SK-N-SH (cell line): ENCODE data around the gene HHLA2. TPM values are rescaled to one million over a fixed set of nuclear protein-coding genes. Genes with fewer than 3 reads are reported as not detected.
A peak's percentile ranks its signal among the peaks of the same experiment; 100 is the strongest.

Source experiments
- CTCF ChIA-PET: fragments of 300-600, 350-600 bp; formaldehyde crosslinking; extraction: SDS; loops from one replicate; lab custom pipeline; 2021; lab: Yijun Ruan, JAX
- POLR2A ChIA-PET: fragments of 350-600 bp; sonication (Branson Sonifier 250); formaldehyde crosslinking; extraction: SDS; loops from one replicate; lab custom pipeline; 2020; ENCODE audit warnings: antibody characterized with exemption, inconsistent platforms; lab: Yijun Ruan, JAX
- DNase-seq: peaks from one replicate; pipeline ENCODE4 v3.0.0; 2012
- H2AFZ ChIP-seq: fragments of 200-600 bp; sonication (generic); 2 replicates; pipeline ENCODE4 v1.8.1; 2016; ENCODE audit warnings: antibody characterized with exemption, mild to moderate bottlenecking, low read depth
- H3F3A ChIP-seq: fragments of 200-600 bp; sonication (generic); replicated peaks from 2 replicates; pipeline ENCODE3; 2016; ENCODE audit warnings: antibody characterized with exemption, mild to moderate bottlenecking; ENCODE audit not compliant: insufficient read depth
- H3K27ac ChIP-seq, 2 experiments: fragments of 200-500 bp in 1 of 2; fragments of 200-600 bp in 1 of 2; sonication (Bioruptor generic) in 1 of 2; sonication (generic), shearing (Covaris generic) in 1 of 2; 2 replicates each; pipeline versions ENCODE4 v1.5.1 to v1.6.1; 2014 to 2016; ENCODE audit warnings: low read depth in 2 of 2, inconsistent platforms in 1 of 2, low read length in 1 of 2, mild to moderate bottlenecking in 1 of 2, mixed read lengths in 1 of 2
- H3K27me3 ChIP-seq: fragments of 200-600 bp; sonication (generic), shearing (Covaris generic); 2 replicates; pipeline ENCODE4 v1.6.1; 2016; ENCODE audit warnings: mixed run types; ENCODE audit not compliant: insufficient read depth
- H3K36me3 ChIP-seq, 2 experiments: fragments of 200-500 bp in 1 of 2; fragments of 200-600 bp in 1 of 2; sonication (Bioruptor generic) in 1 of 2; sonication (generic) in 1 of 2; replicated peaks in 1 of 2; 2 replicates each; pipeline versions ENCODE3 to v1.5.1; 2014 to 2016; ENCODE audit warnings: low read length in 1 of 2, mild to moderate bottlenecking in 1 of 2; ENCODE audit not compliant: insufficient read depth in 2 of 2, control insufficient read depth in 1 of 2
- H3K4me1 ChIP-seq, 2 experiments: fragments of 200-500 bp in 1 of 2; fragments of 200-600 bp in 1 of 2; sonication (Bioruptor generic) in 1 of 2; sonication (generic), shearing (Covaris generic) in 1 of 2; 2 replicates each; pipeline versions ENCODE4 v1.5.1 to v1.6.1; 2014 to 2016; ENCODE audit warnings: low read depth in 1 of 2, low read length in 1 of 2, mixed run types in 1 of 2; ENCODE audit not compliant: insufficient read depth in 2 of 2, control insufficient read depth in 1 of 2
- H3K4me2 ChIP-seq: fragments of 200-600 bp; sonication (generic), shearing (Covaris generic); 2 replicates; pipeline ENCODE4 v1.6.1; 2017; ENCODE audit warnings: mixed run types
- H3K4me3 ChIP-seq, 2 experiments: fragments of 200-500 bp in 1 of 2; fragments of 200-600 bp in 1 of 2; sonication (Bioruptor generic) in 1 of 2; sonication (generic), shearing (Covaris generic) in 1 of 2; 2 replicates each; pipeline versions ENCODE4 v1.5.1 to v1.8.1; 2014 to 2016; ENCODE audit warnings: low read depth in 2 of 2, inconsistent platforms in 1 of 2, low read length in 1 of 2, mild to moderate bottlenecking in 1 of 2, mixed read lengths in 1 of 2, moderate library complexity in 1 of 2
- H3K79me2 ChIP-seq: fragments of 200-600 bp; sonication (generic); 2 replicates; pipeline ENCODE4 v1.8.1; 2017; ENCODE audit warnings: mild to moderate bottlenecking; ENCODE audit not compliant: insufficient read depth
- H3K9ac ChIP-seq: fragments of 200-600 bp; sonication (generic); 2 replicates; pipeline ENCODE4 v1.6.1; 2017; ENCODE audit warnings: mixed run types
- H3K9me2 ChIP-seq: fragments of 200-600 bp; sonication (generic); 2 replicates; pipeline ENCODE4 v1.6.1; 2017; ENCODE audit warnings: mixed run types
- H3K9me3 ChIP-seq: fragments of 200-600 bp; sonication (generic); 2 replicates; pipeline ENCODE4 v1.6.1; 2017; ENCODE audit warnings: mixed run types, mild to moderate bottlenecking, moderate library complexity
- H4K20me1 ChIP-seq: fragments of 200-600 bp; sonication (generic); 2 replicates; pipeline ENCODE4 v1.6.1; 2017; ENCODE audit warnings: mild to moderate bottlenecking, mixed run types; ENCODE audit not compliant: insufficient read depth
- CHD2 ChIP-seq: fragments of 150-350 bp; IDR thresholded peaks from 2 replicates; pipeline ENCODE4 v1.6.1; 2018; ENCODE audit warnings: low read length; ENCODE audit not compliant: partially characterized antibody
- EZH2phosphoT487 ChIP-seq: fragments of 200-600 bp; sonication (generic); IDR thresholded peaks from 2 replicates; pipeline ENCODE4 v1.6.1; 2017; ENCODE audit warnings: low read depth, mixed run types, mild to moderate bottlenecking, antibody characterized with exemption, moderate library complexity, borderline replicate concordance
- FOSL2 ChIP-seq: IDR thresholded peaks from 2 replicates; pipeline ENCODE4 v1.4.0; 2012; ENCODE audit warnings: low read depth, mild to moderate bottlenecking, moderate library complexity, borderline replicate concordance
- FOXM1 ChIP-seq: IDR thresholded peaks from 2 replicates; pipeline ENCODE4 v1.4.0; 2012; ENCODE audit warnings: low read depth, mild to moderate bottlenecking
- GATA2 ChIP-seq: sonication (generic); formaldehyde crosslinking; IDR thresholded peaks from 2 replicates; pipeline ENCODE4 v1.5.0; 2020; ENCODE audit warnings: mild to moderate bottlenecking, missing genetic modification reagents
- JUND ChIP-seq: IDR thresholded peaks from 2 replicates; pipeline ENCODE4 v1.4.0; 2012
- MEF2A ChIP-seq: IDR thresholded peaks from 2 replicates; pipeline ENCODE4 v1.4.0; 2012; ENCODE audit warnings: low read depth, borderline replicate concordance
- MXI1 ChIP-seq: IDR thresholded peaks from 2 replicates; pipeline ENCODE4 v1.6.1; 2012; ENCODE audit warnings: mild to moderate bottlenecking, low read depth, low read length, improper control_type of control experiment
- POLR2AphosphoS5 ChIP-seq: IDR thresholded peaks from 2 replicates; pipeline ENCODE4 v1.6.1; 2012; ENCODE audit warnings: low read depth, low read length
- RXRA ChIP-seq: IDR thresholded peaks from 2 replicates; pipeline ENCODE4 v1.4.0; 2012; ENCODE audit warnings: low read depth, mild to moderate bottlenecking, borderline replicate concordance
- SIN3A ChIP-seq: IDR thresholded peaks from 2 replicates; pipeline ENCODE4 v1.6.1; 2012; ENCODE audit warnings: low read depth, mild to moderate bottlenecking, low read length, moderate library complexity, borderline replicate concordance
- SMC3 ChIP-seq: IDR thresholded peaks from 2 replicates; pipeline ENCODE4 v1.6.1; 2012; ENCODE audit warnings: low read depth, low read length, improper control_type of control experiment
- TEAD4 ChIP-seq: IDR thresholded peaks from 2 replicates; pipeline ENCODE4 v1.4.0; 2012; ENCODE audit warnings: mild to moderate bottlenecking, borderline replicate concordance; ENCODE audit not compliant: insufficient read depth
- WGBS: methylation state at CpG from one replicate; pipeline ENCODE4 v1.1.6; 2017; ENCODE audit warnings: low lambda C conversion rate; 5-methylcytosine and 5-hydroxymethylcytosine counted together
- polyA plus RNA-seq, 3 experiments: library from polyadenylated mRNA; depleted of rRNA; stranded (reverse); fragments of >200 nt; gene quantifications; 2 replicates each; pipeline ENCODE4 v1.2.3, GENCODE V29; 2012
- TF ChIP-seq, protein P1 (sequence below): IDR thresholded peaks from 2 replicates; pipeline ENCODE4 v1.4.0; 2012; ENCODE audit warnings: low read depth, borderline replicate concordance
- TF ChIP-seq, protein P2 (sequence below): fragments of 150-350 bp; IDR thresholded peaks from 2 replicates; pipeline ENCODE4 v1.6.1; 2016; ENCODE audit warnings: mild to moderate bottlenecking, low read depth, low read length
- TF ChIP-seq, protein P3 (sequence below): fragments of 200-600 bp; sonication (generic); IDR thresholded peaks from 2 replicates; pipeline ENCODE4 v1.6.1; 2017; ENCODE audit warnings: antibody characterized with exemption, mild to moderate bottlenecking, moderate library complexity

The HHLA2 gene
- polyA plus RNA-seq, 1 of the 3 experiments (the other 2 are of a cell fraction) = not detected

DNA sequence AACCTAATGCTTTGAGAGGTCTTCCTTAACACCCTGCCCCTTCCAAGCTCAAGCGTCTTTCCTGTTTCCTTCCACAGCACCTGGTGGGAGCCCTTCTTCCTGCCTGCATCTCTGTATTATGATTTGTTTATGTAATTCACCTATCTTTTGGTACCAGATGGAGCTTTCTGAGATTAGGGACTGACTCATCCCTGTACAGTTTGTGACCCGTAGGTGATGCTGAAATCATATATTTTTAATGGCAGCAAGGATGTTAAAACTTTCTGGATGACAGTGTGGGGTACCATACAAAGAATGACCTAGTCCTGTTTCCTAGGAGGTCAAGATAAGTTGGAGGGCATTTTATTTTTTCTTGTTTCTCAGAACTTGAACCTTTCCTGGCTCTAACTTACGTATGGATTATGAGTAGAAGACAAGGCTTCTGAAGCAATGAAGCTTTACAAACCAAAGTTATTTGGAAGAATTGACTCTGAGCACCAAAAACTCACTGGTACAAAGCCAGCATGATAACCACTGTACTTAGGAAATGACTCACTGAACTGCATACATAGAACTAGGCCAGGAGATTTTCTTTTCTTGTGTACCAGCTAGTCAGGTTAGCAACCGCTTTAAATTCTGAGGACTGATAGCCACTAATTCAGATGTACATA lies 46.6 kb downstream of the HHLA2 start:
- H2AFZ ChIP-seq = no peak overlapping the region
- no peaks in the 10 kb centered on the region for H3K27me3 ChIP-seq
- H3K4me3 ChIP-seq = no peak overlapping the region
- no peak for TF ChIP-seq MXI1
- TF ChIP-seq FOSL2 = peak; percentile 23; the same call in 1 of the 2 replicates
- H3K79me2 ChIP-seq = no peaks in the 10 kb centered on the region
- WGBS = 62% methylated on average over 4 of the region's 4 CpGs
- H3K36me3 ChIP-seq = no peaks in the 10 kb centered on the region
- no peak overlapping the region for H3K9ac ChIP-seq
- H4K20me1 ChIP-seq = no peaks in the 10 kb centered on the region
- ChIA-PET CTCF (interaction anchor here (0.7 to 1.3 kb wide), 3 partner anchors 38 to 1107 kb away, joined by 3 read pairs; no protein-coding TSS in a partner anchor), POLR2A (no interaction called here)
- no peak overlapping the region for H3K27ac ChIP-seq
- H3F3A ChIP-seq = no peaks in the 10 kb centered on the region
- no peak overlapping the region for H3K4me2 ChIP-seq
- no peaks in the 10 kb centered on the region for H3K9me3 ChIP-seq
- no peaks in the 10 kb centered on the region for H3K4me1 ChIP-seq
- DNase-seq = no peak
- H3K9me2 ChIP-seq = no peaks in the 10 kb centered on the region

DNA sequence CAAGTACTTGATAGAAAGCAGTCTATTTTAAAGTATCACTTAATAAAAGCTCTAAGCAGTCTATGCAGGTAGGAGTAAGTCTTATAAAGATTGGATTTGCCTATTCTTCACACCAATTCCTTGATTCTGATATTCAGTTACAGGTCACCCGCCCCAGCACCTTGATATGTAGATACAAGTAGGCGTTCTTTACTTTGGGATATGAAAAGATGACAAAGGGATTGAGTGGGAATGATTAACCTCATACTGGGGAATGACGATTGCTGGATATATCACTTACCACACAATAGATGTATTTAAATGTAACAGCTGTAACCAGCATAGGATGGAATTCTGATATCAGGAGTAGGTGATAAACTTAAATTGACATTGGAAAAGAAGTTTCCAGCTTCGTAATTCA lies 47.1 kb downstream of the HHLA2 start:
- no peaks in the 10 kb centered on the region for H3K4me1 ChIP-seq
- H3K9ac ChIP-seq = no peak overlapping the region
- no peaks in the 10 kb centered on the region for H3K79me2 ChIP-seq
- H3K9me2 ChIP-seq = no peaks in the 10 kb centered on the region
- no peaks in the 10 kb centered on the region for H4K20me1 ChIP-seq
- WGBS = 68% methylated on average over 4 of the region's 4 CpGs
- H3F3A ChIP-seq = no peaks in the 10 kb centered on the region
- no peaks in the 10 kb centered on the region for H3K36me3 ChIP-seq
- DNase-seq = no peak
- no peak overlapping the region for H3K27ac ChIP-seq
- H3K27me3 ChIP-seq = no peaks in the 10 kb centered on the region
- CTCF ChIA-PET = interaction anchor here (0.7 to 1.3 kb wide), 3 partner anchors 38 to 1107 kb away, joined by 3 read pairs; no protein-coding TSS in a partner anchor
- POLR2A ChIA-PET = no interaction called here
- no peak for TF ChIP-seq SMC3
- TF ChIP-seq JUND = no peak
- no peak for TF ChIP-seq MXI1
- TF ChIP-seq, protein P1, sequence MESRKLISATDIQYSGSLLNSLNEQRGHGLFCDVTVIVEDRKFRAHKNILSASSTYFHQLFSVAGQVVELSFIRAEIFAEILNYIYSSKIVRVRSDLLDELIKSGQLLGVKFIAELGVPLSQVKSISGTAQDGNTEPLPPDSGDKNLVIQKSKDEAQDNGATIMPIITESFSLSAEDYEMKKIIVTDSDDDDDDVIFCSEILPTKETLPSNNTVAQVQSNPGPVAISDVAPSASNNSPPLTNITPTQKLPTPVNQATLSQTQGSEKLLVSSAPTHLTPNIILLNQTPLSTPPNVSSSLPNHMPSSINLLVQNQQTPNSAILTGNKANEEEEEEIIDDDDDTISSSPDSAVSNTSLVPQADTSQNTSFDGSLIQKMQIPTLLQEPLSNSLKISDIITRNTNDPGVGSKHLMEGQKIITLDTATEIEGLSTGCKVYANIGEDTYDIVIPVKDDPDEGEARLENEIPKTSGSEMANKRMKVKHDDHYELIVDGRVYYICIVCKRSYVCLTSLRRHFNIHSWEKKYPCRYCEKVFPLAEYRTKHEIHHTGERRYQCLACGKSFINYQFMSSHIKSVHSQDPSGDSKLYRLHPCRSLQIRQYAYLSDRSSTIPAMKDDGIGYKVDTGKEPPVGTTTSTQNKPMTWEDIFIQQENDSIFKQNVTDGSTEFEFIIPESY = no peak
- TF ChIP-seq FOXM1 = no peak
- TF ChIP-seq MEF2A = no peak
- TF ChIP-seq SIN3A = no peak
- TF ChIP-seq, protein P2, sequence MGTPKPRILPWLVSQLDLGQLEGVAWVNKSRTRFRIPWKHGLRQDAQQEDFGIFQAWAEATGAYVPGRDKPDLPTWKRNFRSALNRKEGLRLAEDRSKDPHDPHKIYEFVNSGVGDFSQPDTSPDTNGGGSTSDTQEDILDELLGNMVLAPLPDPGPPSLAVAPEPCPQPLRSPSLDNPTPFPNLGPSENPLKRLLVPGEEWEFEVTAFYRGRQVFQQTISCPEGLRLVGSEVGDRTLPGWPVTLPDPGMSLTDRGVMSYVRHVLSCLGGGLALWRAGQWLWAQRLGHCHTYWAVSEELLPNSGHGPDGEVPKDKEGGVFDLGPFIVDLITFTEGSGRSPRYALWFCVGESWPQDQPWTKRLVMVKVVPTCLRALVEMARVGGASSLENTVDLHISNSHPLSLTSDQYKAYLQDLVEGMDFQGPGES = no peak
- TF ChIP-seq POLR2AphosphoS5 = no peak
- no peak for TF ChIP-seq RXRA
- no peak for TF ChIP-seq CHD2
- no peak for TF ChIP-seq GATA2 (CRISPR knock-in tag)
- no peak for TF ChIP-seq TEAD4
- TF ChIP-seq EZH2phosphoT487 = no peak
- TF ChIP-seq, protein P3, sequence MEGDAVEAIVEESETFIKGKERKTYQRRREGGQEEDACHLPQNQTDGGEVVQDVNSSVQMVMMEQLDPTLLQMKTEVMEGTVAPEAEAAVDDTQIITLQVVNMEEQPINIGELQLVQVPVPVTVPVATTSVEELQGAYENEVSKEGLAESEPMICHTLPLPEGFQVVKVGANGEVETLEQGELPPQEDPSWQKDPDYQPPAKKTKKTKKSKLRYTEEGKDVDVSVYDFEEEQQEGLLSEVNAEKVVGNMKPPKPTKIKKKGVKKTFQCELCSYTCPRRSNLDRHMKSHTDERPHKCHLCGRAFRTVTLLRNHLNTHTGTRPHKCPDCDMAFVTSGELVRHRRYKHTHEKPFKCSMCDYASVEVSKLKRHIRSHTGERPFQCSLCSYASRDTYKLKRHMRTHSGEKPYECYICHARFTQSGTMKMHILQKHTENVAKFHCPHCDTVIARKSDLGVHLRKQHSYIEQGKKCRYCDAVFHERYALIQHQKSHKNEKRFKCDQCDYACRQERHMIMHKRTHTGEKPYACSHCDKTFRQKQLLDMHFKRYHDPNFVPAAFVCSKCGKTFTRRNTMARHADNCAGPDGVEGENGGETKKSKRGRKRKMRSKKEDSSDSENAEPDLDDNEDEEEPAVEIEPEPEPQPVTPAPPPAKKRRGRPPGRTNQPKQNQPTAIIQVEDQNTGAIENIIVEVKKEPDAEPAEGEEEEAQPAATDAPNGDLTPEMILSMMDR = no peak
- TF ChIP-seq FOSL2 = no peak
- TF ChIP-seq, all 33 proteins: peak for 0
- Histone ChIP-seq H3K4me2 (no peak overlapping the region), H2AFZ (no peak overlapping the region), H3K9me3 (no peaks in the 10 kb centered on the region), H3K4me3 (no peak overlapping the region)
